GM18873 (cell line): ENCODE data around the gene GNA15.

Experiments
- ATAC-seq: cut with Tn5 transposase; IDR thresholded peaks from one replicate; pipeline ENCODE4 v1.9.1; 2021; ENCODE audit warnings: mild to moderate bottlenecking, moderate library complexity, moderate number of reproducible peaks; ENCODE audit not compliant: unreplicated experiment, low FRiP score

Gene GNA15

GRCh38 chr19:3105641-3106508 lies 30.0 kb upstream of the GNA15 start:
- no peak for ATAC-seq

GRCh38 chr19:3106509-3107141 lies 29.2 kb upstream of the GNA15 start:
- ATAC-seq, result no peak

GRCh38 chr19:3107658-3108057 lies 28.2 kb upstream of the GNA15 start:
- no peak for ATAC-seq

GRCh38 chr19:3108775-3109174 lies 27.1 kb upstream of the GNA15 start:
- no peak for ATAC-seq

GRCh38 chr19:3109491-3109890 lies 26.3 kb upstream of the GNA15 start:
- no peak for ATAC-seq

GRCh38 chr19:3110126-3110825 lies 25.6 kb upstream of the GNA15 start:
- no peak for ATAC-seq

- no peak for ATAC-seq
These were observed 24.1 kb upstream of the GNA15 start for GRCh38 chr19:3111586-3112247.

- ATAC-seq, result no peak
These were observed 23.3 kb upstream of the GNA15 start for GRCh38 chr19:3112375-3113099.

GRCh38 chr19:3113100-3114017 lies 22.5 kb upstream of the GNA15 start:
- ATAC-seq, result no peak

- ATAC-seq, result no peak
These were observed 21.7 kb upstream of the GNA15 start for GRCh38 chr19:3114018-3114726.

- no peak for ATAC-seq
These were observed 21.0 kb upstream of the GNA15 start for GRCh38 chr19:3114811-3115210.

- ATAC-seq, result no peak
These were observed 20.4 kb upstream of the GNA15 start for GRCh38 chr19:3115411-3115810.

- no peak for ATAC-seq
These were observed 19.8 kb upstream of the GNA15 start for GRCh38 chr19:3115916-3116602.

- ATAC-seq, result no peak
These were observed 19.2 kb upstream of the GNA15 start for GRCh38 chr19:3116621-3117020.

GRCh38 chr19:3117716-3118115 lies 18.1 kb upstream of the GNA15 start:
- ATAC-seq, result no peak

- ATAC-seq, result no peak
These were observed 17.4 kb upstream of the GNA15 start for GRCh38 chr19:3118232-3119070.

GRCh38 chr19:3119071-3119595 lies 16.7 kb upstream of the GNA15 start:
- ATAC-seq, result no peak
